Activated T-helper 1 cell treated with anti-CD3 and anti-CD28 coated beads, Interleukin-12 subunit alpha, Interleukin-12 subunit beta, Interleukin-2, Interleukin-4 antibody, amounts not matched to agents 30 ng/mL and 10 ng/mL and 1 ng/mL, durations not matched to agents 14 hours and 24 hours and 36 hours (primary cell): Measurements from ENCODE around the gene PPP1R16B. TPM values are rescaled to one million over a fixed set of nuclear protein-coding genes. Genes with fewer than 3 reads are reported as not detected.

Source experiments
- DNase-seq: peaks from one replicate; pipeline ENCODE4 v3.0.0; 2021; ENCODE audit warnings: low spot score
- H3K27ac Mint-ChIP-seq: one replicate; pipeline ENCODE4 v1.8.0; 2021; ENCODE audit warnings: mild to moderate bottlenecking, mixed read lengths
- H3K27me3 Mint-ChIP-seq: one replicate; pipeline ENCODE4 v1.8.0; 2022; ENCODE audit warnings: mild to moderate bottlenecking, moderate library complexity, mixed read lengths; ENCODE audit not compliant: insufficient read depth
- H3K36me3 Mint-ChIP-seq: one replicate; pipeline ENCODE4 v1.8.0; 2021; ENCODE audit warnings: low read depth, mixed read lengths
- H3K4me1 Mint-ChIP-seq: one replicate; pipeline ENCODE4 v1.8.0; 2021; ENCODE audit warnings: low read depth, mixed read lengths
- H3K4me3 Mint-ChIP-seq: one replicate; pipeline ENCODE4 v1.8.0; 2021; ENCODE audit warnings: mild to moderate bottlenecking, moderate library complexity, mixed read lengths
- H3K9me3 Mint-ChIP-seq: one replicate; pipeline ENCODE4 v1.8.0; 2021; ENCODE audit warnings: mixed read lengths
- intact Hi-C: fragments of 100-400 bp; cut with micrococcal nuclease; formaldehyde crosslinking; loops from one replicate; pipeline ENCODE4 v1.15.1; 2024
- total RNA-seq: library from RNA; stranded (reverse); gene quantifications from 2 replicates; pipeline ENCODE4 v1.2.3, GENCODE V29; 2022

Gene PPP1R16B
- total RNA-seq, 1 donor from 2014 or later: 143 TPM

- peaks cover 55% of the 10 kb centered on the region for H3K36me3 Mint-ChIP-seq
- H3K9me3 Mint-ChIP-seq: no peaks in the 10 kb centered on the region
- peak overlapping the region; percentile 87 for H3K27ac Mint-ChIP-seq
- no peaks in the 10 kb centered on the region for H3K27me3 Mint-ChIP-seq
- peaks cover 54% of the 10 kb centered on the region for H3K4me1 Mint-ChIP-seq
- peak overlapping the region; percentile 47 for H3K4me3 Mint-ChIP-seq
- no peak for DNase-seq
- intact Hi-C loops: loop anchor here (1.0 to 2.0 kb wide), 3 partner anchors 8 to 59 kb away; no protein-coding TSS in a partner anchor
Measured at GRCh38 chr20:38833857-38834164, 28.3 kb downstream of the PPP1R16B start.

DNA sequence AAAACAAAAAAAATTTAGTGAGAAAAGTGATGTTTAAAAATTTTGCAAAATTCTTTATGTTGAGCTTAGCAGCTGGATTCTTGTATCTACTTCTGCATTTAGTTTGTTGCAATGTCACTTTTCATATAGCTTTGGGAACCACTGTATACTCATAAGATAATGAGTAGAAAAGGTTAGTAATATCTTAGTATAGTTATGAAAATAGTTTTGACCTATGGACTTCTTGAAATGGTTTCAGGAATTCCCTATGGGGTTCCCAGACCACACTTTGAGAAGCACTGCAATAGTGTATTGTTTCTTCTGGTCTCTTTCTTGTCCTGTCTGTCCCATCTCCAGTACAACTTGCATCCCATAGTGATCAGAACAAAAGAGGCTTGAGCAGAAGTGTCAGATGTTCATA is 29.4 kb downstream of the PPP1R16B start:
- Mint-ChIP-seq H3K4me3 (peak overlapping the region; percentile 12), H3K4me1 (peaks cover 52% of the 10 kb centered on the region), H3K9me3 (no peaks in the 10 kb centered on the region), H3K36me3 (peaks cover 57% of the 10 kb centered on the region), H3K27me3 (no peaks in the 10 kb centered on the region), H3K27ac (peak overlapping the region; percentile 46)
- DNase-seq: no peak
- intact Hi-C loops: no loop called here

GRCh38 chr20:38835792-38836191 is 30.3 kb downstream of the PPP1R16B start:
- Mint-ChIP-seq H3K4me3 (no peak overlapping the region), H3K27me3 (no peaks in the 10 kb centered on the region), H3K27ac (no peak overlapping the region), H3K9me3 (no peaks in the 10 kb centered on the region), H3K36me3 (peaks cover 58% of the 10 kb centered on the region), H3K4me1 (peaks cover 52% of the 10 kb centered on the region)
- intact Hi-C loops: no loop called here
- DNase-seq: no peak

GRCh38 chr20:38836991-38837390 is 31.5 kb downstream of the PPP1R16B start:
- intact Hi-C loops: no loop called here
- Mint-ChIP-seq H3K27me3 (no peaks in the 10 kb centered on the region), H3K27ac (peak overlapping the region; percentile 72), H3K36me3 (peaks cover 56% of the 10 kb centered on the region), H3K4me1 (peaks cover 50% of the 10 kb centered on the region), H3K4me3 (no peak overlapping the region), H3K9me3 (no peaks in the 10 kb centered on the region)
- no peak for DNase-seq

DNA sequence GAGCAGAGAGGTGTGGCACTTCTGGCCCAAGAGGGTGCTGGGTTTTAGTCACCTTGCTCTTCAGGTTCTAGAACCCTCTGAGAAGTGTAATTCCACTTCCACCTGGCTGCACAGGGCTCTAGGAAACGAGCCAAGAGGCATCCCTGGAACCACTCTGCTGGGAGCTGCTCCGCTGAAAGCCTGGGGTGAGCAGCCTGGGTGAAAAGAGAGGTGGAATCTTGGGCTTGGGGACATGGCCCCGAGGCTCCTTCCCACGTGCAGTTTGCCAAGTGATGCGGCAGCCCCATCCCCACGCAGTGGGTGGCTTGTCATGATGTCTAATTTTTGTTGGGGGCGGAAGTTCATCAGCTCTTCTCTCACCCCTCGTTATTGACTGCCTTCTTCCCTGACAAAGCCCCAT is 32.8 kb downstream of the PPP1R16B start:
- DNase-seq: no peak
- intact Hi-C loops: no loop called here
- Mint-ChIP-seq H3K27me3 (no peaks in the 10 kb centered on the region), H3K4me1 (peaks cover 51% of the 10 kb centered on the region), H3K4me3 (no peak overlapping the region), H3K27ac (peak overlapping the region; percentile 67), H3K36me3 (peaks cover 57% of the 10 kb centered on the region), H3K9me3 (no peaks in the 10 kb centered on the region)

- H3K9me3 Mint-ChIP-seq: no peaks in the 10 kb centered on the region
- H3K36me3 Mint-ChIP-seq: peaks cover 54% of the 10 kb centered on the region
- intact Hi-C loops: no loop called here
- peak overlapping the region; percentile 91 for H3K27ac Mint-ChIP-seq
- H3K27me3 Mint-ChIP-seq: no peaks in the 10 kb centered on the region
- DNase-seq: no peak
- peak overlapping the region; percentile 24 for H3K4me3 Mint-ChIP-seq
- peaks cover 52% of the 10 kb centered on the region for H3K4me1 Mint-ChIP-seq
Measured at GRCh38 chr20:38839563-38839962, 34.1 kb downstream of the PPP1R16B start.

DNA sequence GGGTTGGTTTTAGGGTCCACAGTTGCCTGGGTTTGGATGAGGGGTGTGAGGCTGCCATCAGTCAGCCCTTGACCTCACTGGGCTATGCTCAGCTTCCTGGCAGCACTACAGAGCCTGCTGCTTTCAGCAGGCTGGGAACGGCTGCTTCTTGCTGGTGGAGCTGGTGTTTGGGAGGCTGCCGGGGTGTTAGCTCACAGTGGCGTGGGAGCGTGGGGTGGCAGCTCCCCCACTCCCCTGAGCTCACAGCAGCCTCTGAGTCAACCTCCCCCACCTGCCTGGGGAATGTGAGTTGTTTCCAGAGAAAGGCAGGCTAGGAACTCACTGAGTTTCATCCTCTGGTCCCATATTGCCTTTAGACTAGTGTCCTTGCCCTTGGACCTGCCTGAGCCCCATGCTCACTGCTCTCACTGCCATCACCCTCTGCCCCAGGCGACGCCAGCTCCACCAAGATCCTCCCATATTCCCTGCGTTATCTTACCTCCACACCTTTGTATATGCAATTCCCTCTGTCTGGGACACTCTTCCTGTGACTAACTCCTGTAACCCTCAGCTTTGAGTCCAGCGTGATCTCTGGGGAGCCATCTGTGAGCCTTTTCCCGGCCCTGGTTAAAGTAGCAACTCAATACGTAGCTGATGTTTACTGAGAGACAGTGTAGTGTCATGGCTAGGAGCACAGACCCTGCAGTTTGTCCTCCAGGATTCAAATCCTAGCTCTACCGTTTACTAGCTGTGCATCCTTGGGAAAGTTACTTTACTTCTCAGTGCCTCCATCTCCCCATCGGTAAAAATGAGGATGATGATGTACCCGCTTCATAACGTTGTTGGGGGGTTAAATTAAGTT is 34.8 kb downstream of the PPP1R16B start:
- Mint-ChIP-seq H3K36me3 (peaks cover 56% of the 10 kb centered on the region), H3K4me1 (peaks cover 60% of the 10 kb centered on the region), H3K4me3 (peak overlapping the region; percentile 4), H3K9me3 (no peaks in the 10 kb centered on the region), H3K27me3 (no peaks in the 10 kb centered on the region), H3K27ac (peak overlapping the region; percentile 91)
- intact Hi-C loops: loop anchor here (5.0 kb wide), 1 partner anchor 157 kb away; no protein-coding TSS in a partner anchor
- DNase-seq: no peak

DNA sequence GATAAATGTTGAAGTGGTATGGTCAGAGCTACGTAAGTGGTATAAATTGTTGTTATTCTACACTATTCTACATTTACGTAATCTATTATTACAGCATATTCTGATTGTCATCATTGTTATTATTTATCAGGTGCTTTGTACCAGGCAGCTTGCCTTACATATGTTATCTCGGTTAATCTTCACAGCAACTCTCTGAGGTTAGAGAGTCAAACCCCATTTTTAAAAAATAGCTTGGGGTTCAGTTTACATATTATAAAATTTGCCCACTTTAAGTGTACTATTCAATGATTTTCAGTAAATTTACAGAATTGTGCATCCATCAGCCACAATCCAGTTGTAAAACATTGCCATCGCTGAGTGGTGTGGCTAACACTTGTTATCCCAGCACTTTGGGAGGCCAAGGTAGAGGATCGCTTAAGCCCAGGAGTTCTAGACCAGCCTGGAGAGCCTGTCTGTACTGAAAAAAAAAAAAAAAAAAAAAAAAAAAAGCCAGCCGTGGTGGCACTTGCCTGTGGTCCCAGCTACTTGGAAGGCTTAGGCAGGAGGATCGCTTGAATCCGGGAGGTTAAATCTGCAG is 35.5 kb downstream of the PPP1R16B start:
- intact Hi-C loops: loop anchor here (5.0 kb wide), 1 partner anchor 156 kb away; no protein-coding TSS in a partner anchor

GRCh38 chr20:38841570-38841969 is 36.1 kb downstream of the PPP1R16B start:
- H3K27ac Mint-ChIP-seq: peak overlapping the region; percentile 97
- intact Hi-C loops: loop anchor here (5.0 kb wide), 1 partner anchor 156 kb away; no protein-coding TSS in a partner anchor
- H3K9me3 Mint-ChIP-seq: peaks cover 8% of the 10 kb centered on the region
- H3K27me3 Mint-ChIP-seq: no peaks in the 10 kb centered on the region
- no peak for DNase-seq
- peak overlapping the region; percentile 78 for H3K4me3 Mint-ChIP-seq
- H3K4me1 Mint-ChIP-seq: peaks cover 72% of the 10 kb centered on the region
- peaks cover 67% of the 10 kb centered on the region for H3K36me3 Mint-ChIP-seq

More for the DNA sequence above, 35.5 kb downstream of the PPP1R16B start:
- peak overlapping the region; percentile 52 for H3K27ac Mint-ChIP-seq
- peak overlapping the region; percentile 4 for H3K4me3 Mint-ChIP-seq
- H3K9me3 Mint-ChIP-seq: peaks cover 7% of the 10 kb centered on the region
- DNase-seq: no peak
- peaks cover 67% of the 10 kb centered on the region for H3K4me1 Mint-ChIP-seq
- no peaks in the 10 kb centered on the region for H3K27me3 Mint-ChIP-seq
- H3K36me3 Mint-ChIP-seq: peaks cover 63% of the 10 kb centered on the region

GRCh38 chr20:38842026-38842425 is 36.5 kb downstream of the PPP1R16B start:
- peaks cover 8% of the 10 kb centered on the region for H3K9me3 Mint-ChIP-seq
- H3K4me1 Mint-ChIP-seq: peaks cover 76% of the 10 kb centered on the region
- H3K36me3 Mint-ChIP-seq: peaks cover 67% of the 10 kb centered on the region
- H3K4me3 Mint-ChIP-seq: peak overlapping the region; percentile 78
- peak overlapping the region; percentile 97 for H3K27ac Mint-ChIP-seq
- DNase-seq: no peak
- no peaks in the 10 kb centered on the region for H3K27me3 Mint-ChIP-seq
- intact Hi-C loops: loop anchor here (1.0 to 5.0 kb wide), 6 partner anchors 9 to 155 kb away; no protein-coding TSS in a partner anchor

DNA sequence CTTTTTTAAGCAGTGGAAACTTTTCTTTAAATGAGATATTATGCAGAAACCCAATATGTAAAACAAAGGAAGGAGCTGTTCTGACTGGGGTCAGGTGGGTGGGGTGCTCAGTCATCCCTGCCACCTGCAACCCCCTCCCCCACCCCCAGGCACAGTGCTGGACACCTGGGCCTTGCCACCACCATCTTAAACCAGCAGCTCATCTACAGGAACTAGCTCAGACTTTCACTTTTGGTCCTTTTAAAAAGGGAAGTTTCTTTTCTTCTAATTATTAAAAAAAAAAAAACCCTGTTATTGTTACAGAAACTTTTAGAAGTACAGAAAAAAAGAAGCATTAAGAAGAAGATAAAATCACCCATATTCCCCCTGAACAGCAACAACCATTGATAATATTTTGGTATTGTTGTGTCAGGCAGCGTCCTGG is 37.1 kb downstream of the PPP1R16B start:
- Mint-ChIP-seq H3K27ac (peak overlapping the region; percentile 97), H3K4me1 (peaks cover 82% of the 10 kb centered on the region), H3K27me3 (no peaks in the 10 kb centered on the region), H3K9me3 (peaks cover 8% of the 10 kb centered on the region), H3K36me3 (peaks cover 70% of the 10 kb centered on the region), H3K4me3 (peak overlapping the region; percentile 78)
- no peak for DNase-seq
- intact Hi-C loops: loop anchor here (1.0 to 5.0 kb wide), 6 partner anchors 9 to 155 kb away; no protein-coding TSS in a partner anchor

GRCh38 chr20:38843346-38843745 is 37.8 kb downstream of the PPP1R16B start:
- peak overlapping the region; percentile 78 for H3K4me3 Mint-ChIP-seq
- intact Hi-C loops: loop anchor here (1.0 to 5.0 kb wide), 6 partner anchors 15 to 154 kb away; partner anchors contain the start of gene ACTR5
- peaks cover 89% of the 10 kb centered on the region for H3K4me1 Mint-ChIP-seq
- peaks cover 8% of the 10 kb centered on the region for H3K9me3 Mint-ChIP-seq
- no peaks in the 10 kb centered on the region for H3K27me3 Mint-ChIP-seq
- DNase-seq: peak; percentile 4
- peaks cover 72% of the 10 kb centered on the region for H3K36me3 Mint-ChIP-seq
- peak overlapping the region; percentile 97 for H3K27ac Mint-ChIP-seq

- no peak for DNase-seq
- Mint-ChIP-seq H3K9me3 (peaks cover 8% of the 10 kb centered on the region), H3K4me1 (peaks cover 97% of the 10 kb centered on the region), H3K27me3 (no peaks in the 10 kb centered on the region), H3K27ac (peak overlapping the region; percentile 91), H3K4me3 (peak overlapping the region; percentile 60), H3K36me3 (peaks cover 70% of the 10 kb centered on the region)
- intact Hi-C loops: loop anchor here (5.0 kb wide), 1 partner anchor 152 kb away; no protein-coding TSS in a partner anchor
Measured at GRCh38 chr20:38844963-38845362, 39.5 kb downstream of the PPP1R16B start.
